ENCODE results near the gene JMJD7.

Gene JMJD7

GRCh38 chr15:41866872-41867579 is 39.1 kb downstream of the JMJD7 start:
- DNase-seq, result no peak

GRCh38 chr15:41868321-41868720 is 40.4 kb downstream of the JMJD7 start:
- no peak for DNase-seq

GRCh38 chr15:41869770-41870688 is 42.1 kb downstream of the JMJD7 start:
- DNase-seq, result no peak

GRCh38 chr15:41870689-41871081 is 42.8 kb downstream of the JMJD7 start:
- no peak for DNase-seq

- no peak for DNase-seq
Observed at GRCh38 chr15:41871175-41871905, 43.4 kb downstream of the JMJD7 start.

GRCh38 chr15:41872166-41872747 is 44.4 kb downstream of the JMJD7 start:
- DNase-seq, result no peak

- no peak for DNase-seq
Observed at GRCh38 chr15:41873711-41874110, 45.8 kb downstream of the JMJD7 start.

GRCh38 chr15:41874736-41875135 is 46.8 kb downstream of the JMJD7 start:
- DNase-seq, result no peak

- no peak for DNase-seq
Observed at GRCh38 chr15:41876007-41876406, 48.1 kb downstream of the JMJD7 start.

- no peak for DNase-seq
Observed at GRCh38 chr15:41876689-41877088, 48.8 kb downstream of the JMJD7 start.

GRCh38 chr15:41877631-41878354 is 49.9 kb downstream of the JMJD7 start:
- DNase-seq, result no peak

- no peak for DNase-seq
Observed at GRCh38 chr15:41878355-41878699, 50.4 kb downstream of the JMJD7 start.

GRCh38 chr15:41879321-41879845 is 51.5 kb downstream of the JMJD7 start:
- DNase-seq, result no peak

GRCh38 chr15:41880156-41880877 is 52.4 kb downstream of the JMJD7 start:
- DNase-seq, result no peak

GRCh38 chr15:41881086-41881485 is 53.2 kb downstream of the JMJD7 start:
- no peak for DNase-seq

GRCh38 chr15:41881550-41881919 is 53.6 kb downstream of the JMJD7 start:
- no peak for DNase-seq

- DNase-seq, result no peak
Observed at GRCh38 chr15:41881920-41882688, 54.2 kb downstream of the JMJD7 start.

GRCh38 chr15:41882689-41883483 is 55.0 kb downstream of the JMJD7 start:
- DNase-seq, result peak in 1 of 2 donors; percentile 36

- no peak for DNase-seq
Observed at GRCh38 chr15:41883484-41883825, 55.6 kb downstream of the JMJD7 start.

- no peak for DNase-seq
Observed at GRCh38 chr15:41884458-41884857, 56.6 kb downstream of the JMJD7 start.
